Body of pancreas (tissue), 4 donors: ENCODE data around the gene ADSS1. TPM values are rescaled to one million over a fixed set of nuclear protein-coding genes. Genes with fewer than 3 reads are reported as not detected.

ENCODE experiments used
- ATAC-seq: fragments of 150-250 bp; one replicate; pipeline ENCODE4 v1.9.1; 2016
- DNase-seq, 4 donors: peaks; one replicate each; pipeline ENCODE4 v3.0.0-alpha.2; 2019
- H3K27ac ChIP-seq, 4 donors: fragments of 200-600 bp; sonication (generic); 1 replicate in 3 of 4; 2 replicates in 1 of 4; pipeline versions ENCODE4 v1.5.1 to v1.6.1; 2016 to 2019; ENCODE audit warnings: mild to moderate bottlenecking in 1 of 4, mixed read lengths in 1 of 4, moderate library complexity in 1 of 4
- H3K27me3 ChIP-seq, 2 donors: fragments of 200-600 bp; sonication (generic); one replicate each; pipeline ENCODE4 v1.6.0; 2016; ENCODE audit warnings: mild to moderate bottlenecking in 1 of 2
- H3K36me3 ChIP-seq, 2 donors: fragments of 200-600 bp; sonication (generic); replicated peaks in 1 of 2; 2 replicates each; pipeline ENCODE4 v1.5.1; 2016; ENCODE audit warnings: low read depth in 2 of 2; ENCODE audit not compliant: insufficient read depth in 1 of 2
- H3K4me1 ChIP-seq: fragments of 200-600 bp; sonication (generic); one replicate; pipeline ENCODE4 v1.6.0; 2016
- H3K4me3 ChIP-seq, 2 donors: fragments of 200-600 bp; sonication (generic); 1 replicate in 1 of 2; 2 replicates in 1 of 2; pipeline ENCODE4 v1.5.1; 2016 to 2019
- H3K9me3 ChIP-seq, 3 donors: fragments of 200-600 bp; sonication (generic); 1 replicate in 2 of 3; 2 replicates in 1 of 3; pipeline ENCODE4 v1.5.1; 2016
- CTCF ChIP-seq, 7 experiments: fragments of 450-650 bp in 4 of 7; fragments of 200-600 bp in 3 of 7; sonication (generic) in 3 of 7; IDR thresholded peaks; one replicate each; pipeline ENCODE4 v1.5.1; 2016 to 2019; ENCODE audit warnings: antibody characterized with exemption in 7 of 7
- POLR2A ChIP-seq, 3 donors: fragments of 450-650 bp; IDR thresholded peaks; one replicate each; pipeline ENCODE4 v1.6.1; 2016; ENCODE audit warnings: antibody characterized with exemption in 3 of 3, mild to moderate bottlenecking in 2 of 3
- WGBS, 2 donors: methylation state at CpG; one replicate each; pipeline ENCODE4 v1.1.5; 2017; 5-methylcytosine and 5-hydroxymethylcytosine counted together
- intact Hi-C: fragments of 100-400 bp; cut with DNase I; formaldehyde crosslinking; loops from one replicate; pipeline ENCODE4 v1.15.1; 2023
- total RNA-seq, 2 donors: library from RNA; depleted of rRNA; stranded (reverse); fragments of >200 nt; gene quantifications; one replicate each; pipeline ENCODE4 v1.1.0, GENCODE V29; 2016

The ADSS1 gene
- total RNA-seq, 2 donors from 2014 or later: 4.0 to 4.7 TPM

GRCh38 chr14:104783484-104784217 lies 59.6 kb downstream of the ADSS1 start:
- no peak for DNase-seq
- Histone ChIP-seq H3K27ac (no peak overlapping the region), H3K9me3 (no peaks in the 10 kb centered on the region), H3K4me3 (no peak overlapping the region), H3K27me3 (no peaks in the 10 kb centered on the region), H3K4me1 (peaks cover 38% of the 10 kb centered on the region), H3K36me3 (peaks cover 0 to 3% of the 10 kb centered on the region in 2 donors)
- 93 to 95% methylated on average over 8 to 15 of the region's 16 CpGs for WGBS, 2 donors
- TF ChIP-seq CTCF (IDR thresholded peaks at IDR 0.05): no peak
- no peak for TF ChIP-seq POLR2A (IDR thresholded peaks at IDR 0.05)
- intact Hi-C loops: no loop called here
- ATAC-seq: no peak

GRCh38 chr14:104784218-104784568 lies 60.2 kb downstream of the ADSS1 start:
- no peak overlapping the region for H3K4me3 ChIP-seq
- H3K9me3 ChIP-seq: no peaks in the 10 kb centered on the region
- WGBS, 2 donors: 63 to 100% methylated on average over 4 to 7 of the region's 9 CpGs
- peaks cover 0 to 3% of the 10 kb centered on the region in 2 donors for H3K36me3 ChIP-seq
- DNase-seq (no peak), ATAC-seq (no peak)
- H3K4me1 ChIP-seq: peaks cover 43% of the 10 kb centered on the region
- intact Hi-C loops: no loop called here
- no peaks in the 10 kb centered on the region for H3K27me3 ChIP-seq
- H3K27ac ChIP-seq: peak overlapping the region in 1 of 4 donors; percentile 25
- no peak for TF ChIP-seq CTCF (IDR thresholded peaks at IDR 0.05)
- TF ChIP-seq POLR2A (IDR thresholded peaks at IDR 0.05): no peak

DNA sequence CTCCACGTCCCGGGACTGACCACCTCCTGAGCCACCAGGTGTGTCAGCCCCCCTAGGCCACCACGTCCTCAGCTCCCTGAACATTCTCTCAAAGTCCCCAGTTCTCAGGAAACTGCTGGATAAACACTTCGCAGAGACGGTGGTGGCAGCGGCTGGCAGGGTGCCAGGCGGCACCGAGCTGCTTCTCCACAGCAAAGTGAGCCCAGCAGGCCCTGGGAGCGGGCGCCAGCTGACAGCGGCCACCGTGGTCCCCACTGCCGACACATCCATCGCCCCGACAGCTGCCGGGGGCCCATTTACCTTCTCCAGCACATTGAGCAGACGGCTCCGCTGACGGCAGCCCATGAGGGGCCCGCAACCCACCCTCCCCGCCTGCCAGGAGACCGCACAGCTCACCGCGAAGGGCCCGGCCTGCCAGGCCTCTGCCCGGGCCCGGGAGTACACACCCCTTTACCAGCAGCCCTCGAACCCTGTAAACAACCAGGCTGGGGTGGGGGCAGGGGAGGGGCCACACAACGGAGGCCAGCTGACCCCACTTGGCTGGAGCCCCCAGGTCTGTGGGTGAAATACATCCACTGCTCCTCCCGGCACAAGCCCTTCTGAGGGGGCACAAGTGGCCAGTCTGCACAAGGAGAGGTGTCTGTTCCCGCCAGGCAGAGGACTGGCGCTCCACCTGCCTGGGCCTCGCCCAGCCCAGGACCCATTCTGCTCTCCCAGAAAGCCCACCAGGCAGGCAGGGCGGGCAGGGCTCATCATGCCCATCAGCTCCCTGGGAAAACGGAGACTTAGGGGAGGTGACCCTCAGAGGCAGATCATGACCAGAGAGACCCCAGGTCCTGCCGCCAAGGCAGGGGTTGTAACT lies 61.0 kb downstream of the ADSS1 start:
- 31 to 59% methylated on average over 4 to 36 of the region's 36 CpGs for WGBS, 2 donors
- Histone ChIP-seq H3K9me3 (no peaks in the 10 kb centered on the region), H3K4me1 (peaks cover 48% of the 10 kb centered on the region), H3K27me3 (no peaks in the 10 kb centered on the region), H3K4me3 (no peak overlapping the region), H3K36me3 (peaks cover 0 to under 1% of the 10 kb centered on the region in 2 donors), H3K27ac (peak overlapping the region in 2 of 4 donors; percentile 12 to 25)
- ATAC-seq (peak; percentile 8), DNase-seq (peak in 3 of 4 donors; percentile 62 to 67 (median 66))
- intact Hi-C loops: no loop called here
- no peak for TF ChIP-seq CTCF (IDR thresholded peaks at IDR 0.05)

GRCh38 chr14:104785708-104786080 lies 61.7 kb downstream of the ADSS1 start:
- no peak for ATAC-seq
- TF ChIP-seq CTCF (IDR thresholded peaks at IDR 0.05) (no peak), POLR2A (IDR thresholded peaks at IDR 0.05) (no peak)
- H3K27me3 ChIP-seq: no peaks in the 10 kb centered on the region
- intact Hi-C loops: no loop called here
- H3K36me3 ChIP-seq: peaks cover 0 to under 1% of the 10 kb centered on the region in 2 donors
- H3K27ac ChIP-seq: peak overlapping the region in 1 of 4 donors; percentile 12
- H3K9me3 ChIP-seq: no peaks in the 10 kb centered on the region
- no peak for DNase-seq
- WGBS, 2 donors: 84 to 94% methylated on average over 11 to 13 of the region's 13 CpGs
- H3K4me1 ChIP-seq: peaks cover 50% of the 10 kb centered on the region
- H3K4me3 ChIP-seq: no peak overlapping the region
